Skeletal muscle satellite cell (primary cell): Measurements from ENCODE around the gene CDV3.
A peak's percentile ranks its signal among the peaks of the same experiment; 100 is the strongest.

Source experiments
- H3K27me3 ChIP-seq: 2 replicates; pipeline ENCODE4 v1.7.0; 2013; ENCODE audit warnings: low read length; ENCODE audit not compliant: control insufficient read depth, insufficient read depth
- H3K36me3 ChIP-seq: 2 replicates; pipeline ENCODE4 v1.7.0; 2013; ENCODE audit warnings: mild to moderate bottlenecking, control low read depth, low read length; ENCODE audit not compliant: insufficient read depth
- H3K4me1 ChIP-seq: 2 replicates; pipeline ENCODE4 v1.7.0; 2013; ENCODE audit warnings: low read length; ENCODE audit not compliant: control insufficient read depth, insufficient read depth
- H3K4me2 ChIP-seq: 2 replicates; pipeline ENCODE4 v1.7.0; 2013; ENCODE audit warnings: mild to moderate bottlenecking, low read length
- H3K4me3 ChIP-seq: 2 replicates; pipeline ENCODE4 v1.7.0; 2013; ENCODE audit warnings: low read length
- H3K9ac ChIP-seq: 2 replicates; pipeline ENCODE4 v1.7.0; 2013; ENCODE audit warnings: mild to moderate bottlenecking, low read depth, low read length, moderate library complexity
- H3K9me3 ChIP-seq: replicated peaks from 2 replicates; pipeline ENCODE4 v1.7.0; 2013; ENCODE audit warnings: mild to moderate bottlenecking, control low read depth, low read length

The CDV3 gene

GRCh38 chr3:133588784-133589465 lies 15.4 kb downstream of the CDV3 start:
- Histone ChIP-seq H3K9me3 (no peaks in the 10 kb centered on the region), H3K27me3 (no peaks in the 10 kb centered on the region), H3K4me3 (no peak overlapping the region), H3K4me1 (peaks cover 35% of the 10 kb centered on the region), H3K9ac (no peak overlapping the region), H3K4me2 (no peak overlapping the region), H3K36me3 (peaks cover 58% of the 10 kb centered on the region)

DNA sequence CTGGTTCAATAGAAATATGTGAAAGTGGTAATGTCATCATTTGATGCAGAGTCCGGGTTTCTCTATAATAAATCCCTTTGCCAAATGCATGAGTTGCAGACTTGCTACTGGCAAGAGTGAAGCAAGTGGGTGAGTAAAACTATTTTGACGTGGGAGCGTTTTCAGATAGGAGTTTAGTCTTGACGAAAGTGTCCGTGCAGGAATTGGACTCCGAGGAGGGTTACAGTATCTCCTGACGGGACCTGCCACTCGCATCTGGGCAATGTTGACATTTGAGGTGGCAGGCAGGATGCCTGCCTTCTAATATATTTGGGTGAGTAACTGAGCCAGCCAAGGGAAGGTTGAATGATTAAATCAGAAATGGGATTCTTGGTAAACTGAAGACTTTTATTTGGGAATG lies 16.0 kb downstream of the CDV3 start:
- Histone ChIP-seq H3K27me3 (no peaks in the 10 kb centered on the region), H3K4me2 (no peak overlapping the region), H3K4me1 (peaks cover 35% of the 10 kb centered on the region), H3K9ac (no peak overlapping the region), H3K9me3 (no peaks in the 10 kb centered on the region), H3K36me3 (peaks cover 52% of the 10 kb centered on the region), H3K4me3 (no peak overlapping the region)

GRCh38 chr3:133591271-133591742 lies 17.8 kb downstream of the CDV3 start:
- Histone ChIP-seq H3K9me3 (no peaks in the 10 kb centered on the region), H3K4me3 (no peak overlapping the region), H3K36me3 (peaks cover 36% of the 10 kb centered on the region), H3K9ac (no peak overlapping the region), H3K4me2 (peak overlapping the region; percentile 48), H3K27me3 (no peaks in the 10 kb centered on the region), H3K4me1 (peaks cover 49% of the 10 kb centered on the region)

- H3K36me3 ChIP-seq = peaks cover 20% of the 10 kb centered on the region
- no peaks in the 10 kb centered on the region for H3K9me3 ChIP-seq
- peaks cover 49% of the 10 kb centered on the region for H3K4me1 ChIP-seq
- no peak overlapping the region for H3K4me3 ChIP-seq
- no peak overlapping the region for H3K4me2 ChIP-seq
- H3K27me3 ChIP-seq = no peaks in the 10 kb centered on the region
- H3K9ac ChIP-seq = no peak overlapping the region
Measured at GRCh38 chr3:133592843-133593242, 19.4 kb downstream of the CDV3 start.

GRCh38 chr3:133593243-133593642 lies 19.8 kb downstream of the CDV3 start:
- Histone ChIP-seq H3K4me3 (no peak overlapping the region), H3K9ac (no peak overlapping the region), H3K4me1 (peaks cover 49% of the 10 kb centered on the region), H3K4me2 (no peak overlapping the region), H3K36me3 (peaks cover 16% of the 10 kb centered on the region), H3K9me3 (no peaks in the 10 kb centered on the region), H3K27me3 (no peaks in the 10 kb centered on the region)

DNA sequence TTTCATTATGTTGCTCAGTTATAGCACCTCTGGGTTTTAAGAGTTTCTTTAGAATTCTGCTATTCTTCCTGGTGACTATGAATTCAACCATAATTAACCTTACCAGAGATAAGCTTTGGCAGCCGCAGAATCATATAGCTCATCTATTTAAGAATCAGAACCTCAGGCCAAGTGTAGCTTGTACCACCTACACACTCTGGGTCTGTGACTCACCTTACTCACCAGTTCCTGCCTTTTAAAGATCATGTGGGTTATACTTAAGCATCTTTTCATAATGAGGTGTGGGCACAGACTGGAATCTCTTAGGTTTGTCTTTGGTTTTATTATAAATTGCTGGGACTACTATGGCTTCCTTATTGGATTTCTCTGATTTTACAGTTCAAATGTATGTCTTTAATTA lies 21.9 kb downstream of the CDV3 start:
- H3K4me2 ChIP-seq = peak overlapping the region; percentile 28
- no peaks in the 10 kb centered on the region for H3K27me3 ChIP-seq
- no peak overlapping the region for H3K9ac ChIP-seq
- H3K4me3 ChIP-seq = no peak overlapping the region
- H3K36me3 ChIP-seq = no peaks in the 10 kb centered on the region
- H3K4me1 ChIP-seq = peaks cover 35% of the 10 kb centered on the region
- no peaks in the 10 kb centered on the region for H3K9me3 ChIP-seq

DNA sequence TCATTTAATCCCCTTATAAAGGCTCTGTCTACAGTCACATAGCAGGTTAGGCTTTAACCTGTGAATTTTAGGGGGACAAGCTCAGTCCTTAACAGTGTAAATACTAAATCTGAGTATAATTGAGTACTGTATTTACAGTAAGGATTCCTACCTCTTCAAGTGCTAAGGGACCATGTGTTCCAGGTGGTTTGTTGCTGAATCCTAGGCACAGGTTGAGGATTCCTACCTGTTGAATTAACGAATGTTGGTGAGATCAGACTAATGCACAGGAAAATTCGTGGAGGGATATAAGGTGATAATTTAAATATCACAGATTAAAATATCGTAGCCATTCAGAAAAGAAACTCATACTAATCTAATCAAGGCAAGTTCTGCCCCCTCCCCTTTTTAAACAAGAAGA lies 24.9 kb downstream of the CDV3 start:
- Histone ChIP-seq H3K4me1 (peaks cover 13% of the 10 kb centered on the region), H3K4me3 (no peak overlapping the region), H3K9me3 (no peaks in the 10 kb centered on the region), H3K9ac (no peak overlapping the region), H3K4me2 (no peak overlapping the region), H3K27me3 (no peaks in the 10 kb centered on the region), H3K36me3 (peaks cover 10% of the 10 kb centered on the region)

DNA sequence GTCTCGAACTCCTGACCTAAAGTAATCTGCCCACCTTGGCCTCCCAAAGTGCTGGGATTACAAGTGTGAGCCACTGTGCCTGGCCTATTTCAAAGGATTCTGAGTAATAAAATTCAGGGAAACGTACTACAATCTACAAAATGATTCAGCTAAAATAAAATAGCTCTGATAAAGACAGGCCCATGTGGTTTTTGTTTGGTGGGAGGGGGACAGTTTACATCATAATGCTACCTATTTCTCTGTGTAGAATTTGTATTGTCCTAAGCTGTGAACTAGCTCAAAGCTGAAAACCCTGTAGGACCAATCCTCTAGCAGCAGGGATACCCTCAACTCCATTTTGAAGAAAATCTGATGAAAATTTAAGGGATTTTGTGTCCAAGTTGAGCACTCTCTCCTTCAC lies 25.8 kb downstream of the CDV3 start:
- H3K9ac ChIP-seq = no peak overlapping the region
- H3K36me3 ChIP-seq = peaks cover 10% of the 10 kb centered on the region
- no peak overlapping the region for H3K4me3 ChIP-seq
- peaks cover 13% of the 10 kb centered on the region for H3K4me1 ChIP-seq
- no peak overlapping the region for H3K4me2 ChIP-seq
- no peaks in the 10 kb centered on the region for H3K27me3 ChIP-seq
- H3K9me3 ChIP-seq = no peaks in the 10 kb centered on the region

DNA sequence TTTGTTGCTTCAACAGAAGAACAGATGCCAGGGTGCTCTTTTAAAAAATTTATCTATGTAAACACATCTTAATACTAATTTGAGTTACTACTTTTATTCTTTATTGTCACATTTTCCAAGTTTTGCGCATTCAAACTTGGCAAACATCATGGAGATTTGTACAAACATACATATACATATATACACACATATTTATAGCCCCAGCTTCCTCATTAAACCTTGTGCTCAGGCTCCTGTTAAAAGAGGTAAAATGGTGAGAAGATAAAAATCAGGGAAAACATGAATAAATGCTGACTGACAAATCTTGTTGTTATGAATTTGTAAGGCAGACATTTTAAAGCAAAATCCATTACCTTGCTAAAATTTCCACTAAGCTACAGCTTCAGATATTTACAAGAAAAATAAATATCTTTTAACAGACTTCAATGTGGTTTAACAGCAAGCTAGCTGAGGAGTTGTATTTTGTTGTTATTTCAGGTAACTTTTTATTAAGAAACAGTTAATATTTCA lies 27.1 kb downstream of the CDV3 start:
- no peak overlapping the region for H3K4me2 ChIP-seq
- H3K36me3 ChIP-seq = peaks cover 10% of the 10 kb centered on the region
- H3K4me3 ChIP-seq = no peak overlapping the region
- no peaks in the 10 kb centered on the region for H3K27me3 ChIP-seq
- H3K9ac ChIP-seq = no peak overlapping the region
- no peaks in the 10 kb centered on the region for H3K9me3 ChIP-seq
- H3K4me1 ChIP-seq = peaks cover 4% of the 10 kb centered on the region

- H3K4me3 ChIP-seq = no peak overlapping the region
- H3K9me3 ChIP-seq = no peaks in the 10 kb centered on the region
- H3K4me2 ChIP-seq = no peak overlapping the region
- H3K36me3 ChIP-seq = peaks cover 24% of the 10 kb centered on the region
- H3K9ac ChIP-seq = no peak overlapping the region
- no peaks in the 10 kb centered on the region for H3K4me1 ChIP-seq
- no peaks in the 10 kb centered on the region for H3K27me3 ChIP-seq
Measured at GRCh38 chr3:133606342-133606741, 32.9 kb downstream of the CDV3 start.

DNA sequence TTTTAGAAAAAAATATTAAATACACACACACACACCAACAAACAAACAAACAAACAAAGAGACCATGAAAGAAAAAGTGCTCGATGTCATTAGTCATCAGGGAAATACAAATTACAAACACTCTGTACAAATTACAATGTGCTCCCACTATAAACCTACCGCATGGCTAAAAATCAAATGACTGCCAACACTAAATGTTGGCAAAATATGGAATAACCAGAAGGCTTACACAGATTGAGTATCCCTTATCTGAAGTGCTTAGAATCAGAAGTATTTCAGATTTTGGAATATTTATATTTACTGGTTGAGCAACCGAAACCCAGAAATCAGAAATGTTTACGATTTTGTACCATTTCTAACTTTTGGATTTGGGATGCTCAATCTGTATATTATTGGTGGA lies 33.4 kb downstream of the CDV3 start:
- H3K4me3 ChIP-seq = no peak overlapping the region
- H3K4me1 ChIP-seq = no peaks in the 10 kb centered on the region
- H3K9me3 ChIP-seq = no peaks in the 10 kb centered on the region
- no peak overlapping the region for H3K4me2 ChIP-seq
- no peaks in the 10 kb centered on the region for H3K27me3 ChIP-seq
- H3K9ac ChIP-seq = no peak overlapping the region
- peaks cover 26% of the 10 kb centered on the region for H3K36me3 ChIP-seq

GRCh38 chr3:133607816-133608215 lies 34.3 kb downstream of the CDV3 start:
- Histone ChIP-seq H3K4me2 (no peak overlapping the region), H3K27me3 (no peaks in the 10 kb centered on the region), H3K9ac (no peak overlapping the region), H3K4me1 (no peaks in the 10 kb centered on the region), H3K4me3 (no peak overlapping the region), H3K9me3 (no peaks in the 10 kb centered on the region), H3K36me3 (peaks cover 26% of the 10 kb centered on the region)
